Chondrocyte (in vitro differentiated cells): ENCODE measurements around the gene ZNF740. TPM values are rescaled to one million over a fixed set of nuclear protein-coding genes. Genes with fewer than 3 reads are reported as not detected.

ENCODE experiments used
- DNase-seq: peaks from one replicate; pipeline ENCODE4 v3.0.0; 2021; ENCODE audit warnings: mixed read lengths, low spot score
- H3K27ac Mint-ChIP-seq: one replicate; pipeline ENCODE4 v1.8.0; 2021; ENCODE audit warnings: mild to moderate bottlenecking, moderate library complexity, mixed read lengths; ENCODE audit not compliant: unreplicated experiment
- H3K27me3 Mint-ChIP-seq: 2 replicates; pipeline ENCODE4 v1.8.0; 2021; ENCODE audit warnings: low read depth, mixed read lengths
- H3K36me3 Mint-ChIP-seq: 2 replicates; pipeline ENCODE4 v1.8.0; 2021; ENCODE audit warnings: low read depth, mixed read lengths
- H3K4me1 Mint-ChIP-seq: 2 replicates; pipeline ENCODE4 v1.8.0; 2021; ENCODE audit warnings: low read depth, mild to moderate bottlenecking, mixed read lengths
- H3K4me3 Mint-ChIP-seq: one replicate; pipeline ENCODE4 v1.8.0; 2021; ENCODE audit warnings: mild to moderate bottlenecking, moderate library complexity, mixed read lengths; ENCODE audit not compliant: unreplicated experiment
- H3K9me3 Mint-ChIP-seq: 2 replicates; pipeline ENCODE4 v1.8.0; 2021; ENCODE audit warnings: low read depth, mixed read lengths
- total RNA-seq: library from RNA; stranded (reverse); gene quantifications from 3 replicates; pipeline ENCODE4 v1.2.1, GENCODE V29; 2021
- TF ChIP-seq, protein P1 (sequence below): fragments of 200-600 bp; sonication (generic); IDR thresholded peaks from 2 replicates; pipeline ENCODE4 v1.5.0; 2021; ENCODE audit warnings: antibody characterized with exemption, mild to moderate bottlenecking, moderate library complexity

Gene ZNF740
- total RNA-seq, 1 donor from 2014 or later = 36.7 TPM

DNA sequence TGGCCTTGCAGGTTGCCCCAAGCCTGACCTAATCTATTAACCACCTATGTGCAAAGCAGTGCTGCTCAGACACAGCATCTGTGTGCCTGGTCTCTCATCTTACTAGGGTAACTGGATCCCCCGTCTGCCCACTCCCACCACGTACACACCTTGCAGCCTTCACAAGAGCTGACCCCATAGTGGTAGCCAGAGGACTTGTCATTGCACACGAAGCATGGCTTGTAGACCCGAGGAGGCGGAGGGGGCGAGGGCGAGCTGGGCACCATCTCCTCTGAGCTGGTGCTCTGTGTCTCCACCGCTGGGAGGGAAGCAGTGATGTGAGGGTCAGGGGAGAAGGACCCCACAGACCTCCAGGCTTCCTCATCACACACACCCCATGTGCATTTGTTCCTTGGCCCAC is 35.0 kb downstream of the ZNF740 start:
- Mint-ChIP-seq H3K36me3 (peaks cover 14% of the 10 kb centered on the region), H3K27ac (no peak overlapping the region), H3K4me1 (peaks cover 32% of the 10 kb centered on the region), H3K27me3 (no peaks in the 10 kb centered on the region), H3K4me3 (no peak overlapping the region), H3K9me3 (no peaks in the 10 kb centered on the region)
- no peak for DNase-seq
- TF ChIP-seq, protein P1, sequence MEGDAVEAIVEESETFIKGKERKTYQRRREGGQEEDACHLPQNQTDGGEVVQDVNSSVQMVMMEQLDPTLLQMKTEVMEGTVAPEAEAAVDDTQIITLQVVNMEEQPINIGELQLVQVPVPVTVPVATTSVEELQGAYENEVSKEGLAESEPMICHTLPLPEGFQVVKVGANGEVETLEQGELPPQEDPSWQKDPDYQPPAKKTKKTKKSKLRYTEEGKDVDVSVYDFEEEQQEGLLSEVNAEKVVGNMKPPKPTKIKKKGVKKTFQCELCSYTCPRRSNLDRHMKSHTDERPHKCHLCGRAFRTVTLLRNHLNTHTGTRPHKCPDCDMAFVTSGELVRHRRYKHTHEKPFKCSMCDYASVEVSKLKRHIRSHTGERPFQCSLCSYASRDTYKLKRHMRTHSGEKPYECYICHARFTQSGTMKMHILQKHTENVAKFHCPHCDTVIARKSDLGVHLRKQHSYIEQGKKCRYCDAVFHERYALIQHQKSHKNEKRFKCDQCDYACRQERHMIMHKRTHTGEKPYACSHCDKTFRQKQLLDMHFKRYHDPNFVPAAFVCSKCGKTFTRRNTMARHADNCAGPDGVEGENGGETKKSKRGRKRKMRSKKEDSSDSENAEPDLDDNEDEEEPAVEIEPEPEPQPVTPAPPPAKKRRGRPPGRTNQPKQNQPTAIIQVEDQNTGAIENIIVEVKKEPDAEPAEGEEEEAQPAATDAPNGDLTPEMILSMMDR = no peak

DNA sequence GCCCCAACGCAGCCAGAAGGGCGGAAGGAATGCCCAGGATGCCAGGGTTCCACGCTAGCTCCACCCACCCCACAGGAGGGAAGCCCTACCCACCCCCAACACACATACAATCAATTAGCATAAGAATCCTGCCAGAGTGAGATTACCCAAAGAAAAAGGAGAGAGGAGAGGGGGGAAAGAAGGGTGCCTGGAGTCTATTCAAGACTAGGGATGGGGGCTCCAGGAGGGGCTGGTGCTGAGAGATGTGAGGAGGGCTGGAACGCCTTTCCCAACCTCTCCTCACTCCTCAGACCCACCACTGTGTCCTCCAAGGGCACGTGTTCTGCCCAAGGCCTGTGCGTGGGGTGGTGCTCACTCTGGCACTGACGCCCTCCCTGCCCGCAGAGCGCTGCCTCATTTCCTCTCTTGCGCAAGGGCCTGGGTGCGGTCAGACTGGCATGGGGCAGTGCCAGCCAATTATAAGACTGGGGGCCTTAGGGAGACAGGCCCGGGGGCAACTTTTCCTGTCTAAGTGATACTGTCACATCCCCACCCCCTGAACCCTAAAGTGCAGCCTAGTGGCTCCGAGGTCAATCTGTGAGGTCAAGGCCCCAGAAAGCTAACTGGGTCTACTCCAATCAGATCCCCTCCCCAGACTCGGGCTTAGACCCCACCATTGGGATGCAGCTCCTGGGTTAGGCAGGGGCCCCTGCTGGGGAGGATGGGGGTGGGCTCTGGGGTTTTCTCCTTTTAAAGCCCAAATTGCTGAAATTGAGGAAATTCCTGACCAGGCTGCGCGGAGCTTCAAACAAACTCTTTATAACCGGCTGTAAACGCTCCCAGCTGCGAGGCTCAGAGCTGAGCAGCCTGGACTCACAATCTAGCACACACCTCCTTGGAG is 36.8 kb downstream of the ZNF740 start:
- Mint-ChIP-seq H3K4me3 (no peak overlapping the region), H3K27ac (no peak overlapping the region), H3K9me3 (no peaks in the 10 kb centered on the region), H3K4me1 (peaks cover 41% of the 10 kb centered on the region), H3K36me3 (peaks cover 7% of the 10 kb centered on the region), H3K27me3 (no peaks in the 10 kb centered on the region)
- TF ChIP-seq, protein P1 = no peak
- no peak for DNase-seq

DNA sequence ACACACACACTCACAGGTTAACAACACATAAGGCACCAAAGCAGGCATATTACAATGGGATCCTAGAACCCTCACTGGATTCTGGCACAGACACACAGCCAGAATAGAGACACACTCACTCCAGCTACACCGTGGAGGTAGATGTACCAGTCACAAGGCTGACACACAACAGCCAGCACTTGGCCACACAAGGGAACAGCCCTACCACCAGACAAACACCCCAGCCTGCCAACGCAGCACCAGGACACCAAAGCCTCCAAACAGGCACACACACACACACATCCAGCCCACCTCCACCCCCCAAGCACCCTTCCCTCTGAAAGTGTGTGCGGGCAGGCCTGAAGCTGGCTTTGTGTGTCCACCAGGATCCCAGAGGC is 37.4 kb downstream of the ZNF740 start:
- TF ChIP-seq, protein P1 = no peak
- Mint-ChIP-seq H3K36me3 (peaks cover 5% of the 10 kb centered on the region), H3K4me3 (no peak overlapping the region), H3K27me3 (no peaks in the 10 kb centered on the region), H3K4me1 (peaks cover 47% of the 10 kb centered on the region), H3K9me3 (no peaks in the 10 kb centered on the region), H3K27ac (no peak overlapping the region)
- DNase-seq = no peak

DNA sequence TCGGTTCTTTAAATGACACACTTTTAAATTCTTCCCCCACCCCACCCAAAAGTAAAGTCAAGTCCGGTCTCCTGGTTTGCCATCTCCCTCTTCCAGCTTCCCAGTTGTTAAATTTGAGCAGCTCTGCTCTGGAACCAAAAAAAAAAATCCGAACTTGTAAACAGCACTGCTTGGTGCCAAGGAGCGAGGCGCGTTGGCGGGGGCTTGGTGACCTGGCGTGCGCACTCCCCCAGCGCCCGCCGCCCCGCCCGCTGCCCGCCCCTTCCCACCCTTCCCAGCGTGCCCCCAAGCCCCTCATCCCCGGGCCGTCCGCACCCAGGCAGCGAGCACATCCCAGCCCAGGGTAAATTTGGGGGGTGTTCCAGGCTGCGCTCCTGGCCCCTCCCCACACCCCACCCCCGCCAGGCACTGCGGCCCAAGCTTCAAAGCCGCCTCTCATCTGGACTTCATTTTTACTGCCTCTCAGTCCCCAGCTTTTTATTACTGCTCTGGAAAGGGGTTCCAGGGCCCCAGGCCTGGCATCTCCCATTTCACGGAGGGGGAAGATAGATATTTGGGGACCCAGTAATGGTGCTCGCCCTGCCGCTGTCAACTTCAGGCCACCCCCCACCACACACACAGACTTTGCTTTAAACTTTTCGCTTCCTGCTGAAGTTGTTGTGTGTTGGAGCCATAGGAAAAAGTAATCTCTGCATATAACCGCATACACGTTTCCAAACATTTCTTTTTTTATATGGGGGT is 38.2 kb downstream of the ZNF740 start:
- TF ChIP-seq, protein P1 = no peak
- Mint-ChIP-seq H3K4me1 (peaks cover 52% of the 10 kb centered on the region), H3K27ac (no peak overlapping the region), H3K36me3 (peaks cover 5% of the 10 kb centered on the region), H3K4me3 (peak overlapping the region; percentile 86), H3K9me3 (no peaks in the 10 kb centered on the region), H3K27me3 (no peaks in the 10 kb centered on the region)
- DNase-seq = no peak

DNA sequence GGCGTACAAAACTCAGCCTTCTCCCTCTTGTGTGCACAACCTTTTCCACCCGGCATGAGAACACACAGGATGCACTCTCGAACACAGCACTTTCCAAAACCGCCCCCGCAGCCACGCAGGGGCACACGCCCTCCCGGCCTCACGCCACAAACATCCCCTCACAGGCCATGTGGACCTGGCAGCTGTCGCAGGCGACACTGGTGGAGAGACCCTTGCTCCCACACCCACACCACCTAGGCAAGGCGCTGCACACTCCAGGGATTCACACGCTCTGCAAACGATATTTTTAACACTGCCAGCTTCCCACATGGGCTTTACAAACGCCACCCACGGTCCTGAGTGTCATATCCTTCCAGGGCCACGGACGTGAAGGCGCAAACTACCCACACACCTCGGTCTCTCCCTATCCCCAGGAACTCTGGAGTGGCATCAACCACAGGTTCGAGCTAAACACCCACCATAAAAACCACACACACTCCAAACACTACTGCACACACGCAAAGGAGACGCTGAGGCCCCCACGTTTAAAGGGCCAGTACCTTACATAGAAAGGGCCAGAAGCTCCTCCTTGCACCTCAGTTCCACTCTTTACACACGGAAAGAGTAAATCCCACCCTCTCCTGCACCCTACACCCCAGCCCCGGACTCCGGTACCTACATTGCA is 38.9 kb downstream of the ZNF740 start:
- Mint-ChIP-seq H3K36me3 (peaks cover 2% of the 10 kb centered on the region), H3K9me3 (no peaks in the 10 kb centered on the region), H3K4me3 (peak overlapping the region; percentile 86), H3K4me1 (peaks cover 56% of the 10 kb centered on the region), H3K27ac (peak overlapping the region; percentile 66), H3K27me3 (no peaks in the 10 kb centered on the region)
- TF ChIP-seq, protein P1 = no peak
- DNase-seq = peak; percentile 28
